ENCODE data around the gene DECR2.
"Not testable (repeated sequence)": the region's sequence is repeated elsewhere in the genome, so short reads cannot be mapped to it uniquely, and the experiment has no call there.

Gene DECR2

DNA sequence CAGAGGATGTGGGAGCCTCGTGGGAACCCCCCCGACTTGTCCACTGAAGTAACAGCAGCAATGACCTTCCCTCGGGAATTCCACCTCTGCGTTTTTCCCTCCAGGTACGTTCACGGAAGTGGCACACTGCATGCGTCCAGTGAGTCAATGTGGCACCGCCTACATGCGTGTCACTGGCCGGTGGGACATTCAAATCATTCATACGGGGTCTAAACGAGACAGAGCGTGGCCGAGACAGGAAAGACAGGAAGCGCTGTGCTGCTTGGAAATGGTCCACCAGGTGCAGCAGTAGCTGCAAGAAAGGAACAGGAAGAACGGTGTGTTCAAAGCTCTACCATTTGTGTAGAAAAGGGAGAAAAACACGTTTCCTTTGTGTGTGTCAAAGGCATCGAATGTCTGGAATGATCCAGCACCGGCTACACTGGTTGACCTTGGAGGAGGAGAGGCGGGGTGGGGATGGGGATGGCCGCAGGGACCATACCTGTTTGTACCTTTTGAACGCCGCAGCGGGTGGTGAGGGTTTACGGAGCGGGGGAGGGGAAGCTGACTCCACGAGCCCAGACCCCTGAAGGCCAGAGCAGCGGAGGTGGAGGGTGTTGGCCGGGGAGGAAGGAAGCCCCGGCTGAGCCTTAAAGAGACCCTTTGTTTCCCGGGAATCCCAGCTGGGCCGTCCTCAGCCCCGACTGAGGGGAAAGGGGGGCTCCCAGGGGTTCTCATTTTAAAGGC is 18.2 kb upstream of the DECR2 start:
- Histone ChIP-seq H3K9me3 (ENCODE audit: insufficient read depth, low read length, severe bottlenecking) (no peaks in the 10 kb centered on the region), H3K4me3 (ENCODE audit: low read depth in 1 of 2, low read length in 2 of 2) (no peak overlapping the region), H3K79me2 (ENCODE audit: insufficient read depth, low read length) (peaks cover 35% of the 10 kb centered on the region), H4K20me1 (ENCODE audit: insufficient read depth, low read length) (peaks cover 18% of the 10 kb centered on the region), H3K9ac (ENCODE audit: low read depth, low read length) (no peak overlapping the region; the same call in 1 of the 2 replicates), H3K4me1 (ENCODE audit: insufficient read depth, low read length) (peaks cover 36% of the 10 kb centered on the region), H3K4me2 (ENCODE audit: insufficient read depth, low read length) (peak overlapping the region; percentile 93; the same call in 1 of the 2 replicates), H3K27me3 (ENCODE audit: insufficient read depth, low read length, poor library complexity) (no peaks in the 10 kb centered on the region), H3K36me3 (ENCODE audit: insufficient read depth, low read length) (0 out of 2 replicates have a peak, but pooled peaks cover 5% of the 10 kb centered on the region), H2AFZ (ENCODE audit: low read depth, low read length) (no peak overlapping the region), H3K27ac (ENCODE audit: low read length) (no peak overlapping the region)
- no peak for ATAC-seq (ENCODE audit: insufficient read depth, low read depth)
- no peak for DNase-seq
- TF ChIP-seq CTCF (IDR thresholded peaks at IDR 0.05; ENCODE audit: borderline replicate concordance, extremely low read depth, low read length, poor library complexity, severe bottlenecking) (no peak), EZH2 (IDR thresholded peaks at IDR 0.05; ENCODE audit: borderline replicate concordance, low read depth, low read length, severe bottlenecking) (no peak)

DNA sequence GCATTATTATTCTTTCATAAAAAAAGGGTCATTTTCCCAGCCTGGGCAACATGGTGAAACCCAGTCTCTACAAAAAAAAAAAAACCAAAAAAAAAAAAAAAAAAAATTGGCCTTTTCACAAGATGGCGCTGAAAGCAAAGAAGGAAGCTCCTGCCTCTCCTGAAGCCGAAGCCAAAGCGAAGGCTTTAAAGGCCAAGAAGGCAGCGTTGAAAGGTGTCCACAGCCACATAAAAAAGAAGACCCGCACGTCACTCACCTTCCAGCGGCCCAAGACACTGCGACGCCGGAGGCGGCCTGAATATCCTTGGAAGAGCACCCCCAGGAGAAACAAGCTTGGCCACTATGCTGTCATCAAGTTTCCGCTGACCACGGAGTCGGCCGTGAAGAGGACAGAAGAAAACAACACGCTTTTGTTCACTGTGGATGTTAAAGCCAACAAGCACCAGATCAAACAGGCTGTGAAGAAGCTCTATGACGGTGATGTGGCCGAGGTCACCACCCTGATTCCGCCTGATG is 15.0 kb upstream of the DECR2 start:
- Histone ChIP-seq H3K36me3 (ENCODE audit: insufficient read depth, low read length) (no peaks in the 10 kb centered on the region), H3K4me1 (ENCODE audit: insufficient read depth, low read length) (peaks cover 15% of the 10 kb centered on the region), H2AFZ (ENCODE audit: low read depth, low read length) (no peak overlapping the region), H3K27ac (ENCODE audit: low read length) (no peak overlapping the region), H3K79me2 (ENCODE audit: insufficient read depth, low read length) (peaks cover 6% of the 10 kb centered on the region), H3K27me3 (ENCODE audit: insufficient read depth, low read length, poor library complexity) (no peaks in the 10 kb centered on the region), H3K4me2 (ENCODE audit: insufficient read depth, low read length) (no peak overlapping the region), H3K9ac (ENCODE audit: low read depth, low read length) (no peak overlapping the region), H3K9me3 (ENCODE audit: insufficient read depth, low read length, severe bottlenecking) (no peaks in the 10 kb centered on the region), H4K20me1 (ENCODE audit: insufficient read depth, low read length) (no peaks in the 10 kb centered on the region), H3K4me3 (ENCODE audit: low read depth in 1 of 2, low read length in 2 of 2) (no peak overlapping the region)
- ATAC-seq (ENCODE audit: insufficient read depth, low read depth) (no peak), DNase-seq (no peak)
- TF ChIP-seq CTCF (IDR thresholded peaks at IDR 0.05; ENCODE audit: borderline replicate concordance, extremely low read depth, low read length, poor library complexity, severe bottlenecking) (no peak), EZH2 (IDR thresholded peaks at IDR 0.05; ENCODE audit: borderline replicate concordance, low read depth, low read length, severe bottlenecking) (no peak)

- not testable (repeated sequence) for H3K36me3 ChIP-seq (ENCODE audit: insufficient read depth, low read length); H4K20me1 ChIP-seq (ENCODE audit: insufficient read depth, low read length); H3K4me2 ChIP-seq (ENCODE audit: insufficient read depth, low read length); H3K79me2 ChIP-seq (ENCODE audit: insufficient read depth, low read length); H3K4me3 ChIP-seq (ENCODE audit: low read depth in 1 of 2, low read length in 2 of 2); H3K9me3 ChIP-seq (ENCODE audit: insufficient read depth, low read length, severe bottlenecking); H2AFZ ChIP-seq (ENCODE audit: low read depth, low read length); H3K4me1 ChIP-seq (ENCODE audit: insufficient read depth, low read length); DNase-seq; H3K27ac ChIP-seq (ENCODE audit: low read length); H3K9ac ChIP-seq (ENCODE audit: low read depth, low read length); ATAC-seq (ENCODE audit: insufficient read depth, low read depth); H3K27me3 ChIP-seq (ENCODE audit: insufficient read depth, low read length, poor library complexity)
These were observed 13.7 kb upstream of the DECR2 start for GRCh38 chr16:387761-388666.

GRCh38 chr16:389352-389751 is 12.3 kb upstream of the DECR2 start:
- H3K9me3 ChIP-seq (ENCODE audit: insufficient read depth, low read length, severe bottlenecking), result no peaks in the 10 kb centered on the region

More at GRCh38 chr16:389352-389751, 12.3 kb upstream of the DECR2 start:
- H3K36me3 ChIP-seq (ENCODE audit: insufficient read depth, low read length), result no peaks in the 10 kb centered on the region
- H3K79me2 ChIP-seq (ENCODE audit: insufficient read depth, low read length), result 0 out of 2 replicates have a peak, but pooled peaks cover 1% of the 10 kb centered on the region
- no peaks in the 10 kb centered on the region for H4K20me1 ChIP-seq (ENCODE audit: insufficient read depth, low read length)
- no peak overlapping the region for H3K9ac ChIP-seq (ENCODE audit: low read depth, low read length)
- H3K27me3 ChIP-seq (ENCODE audit: insufficient read depth, low read length, poor library complexity), result no peaks in the 10 kb centered on the region
- H3K4me1 ChIP-seq (ENCODE audit: insufficient read depth, low read length), result peaks cover 2% of the 10 kb centered on the region; the same call in 1 of the 2 replicates
- TF ChIP-seq CTCF (IDR thresholded peaks at IDR 0.05; ENCODE audit: borderline replicate concordance, extremely low read depth, low read length, poor library complexity, severe bottlenecking), result no peak
- no peak for TF ChIP-seq EZH2 (IDR thresholded peaks at IDR 0.05; ENCODE audit: borderline replicate concordance, low read depth, low read length, severe bottlenecking)
- ATAC-seq (ENCODE audit: insufficient read depth, low read depth) (no peak), DNase-seq (no peak)
- no peak overlapping the region for H3K4me3 ChIP-seq (ENCODE audit: low read depth in 1 of 2, low read length in 2 of 2)
- no peak overlapping the region for H3K4me2 ChIP-seq (ENCODE audit: insufficient read depth, low read length)
- no peak overlapping the region for H2AFZ ChIP-seq (ENCODE audit: low read depth, low read length)
- H3K27ac ChIP-seq (ENCODE audit: low read length), result no peak overlapping the region
